NCI-H146 (cell line): ENCODE results near the gene MAP3K6.

Experiments
- DNase-seq: peaks from one replicate; lab custom pipeline; 2025; lab: John Stamatoyannopoulos, UW

Gene MAP3K6

GRCh38 chr1:27333717-27334279, 33.0 kb downstream of the MAP3K6 start:
- DNase-seq = no peak

GRCh38 chr1:27332536-27333281, 34.1 kb downstream of the MAP3K6 start:
- DNase-seq = no peak

- no peak for DNase-seq
Measured at GRCh38 chr1:27331922-27332321, 34.8 kb downstream of the MAP3K6 start.

GRCh38 chr1:27331426-27331825, 35.3 kb downstream of the MAP3K6 start:
- no peak for DNase-seq

- DNase-seq = no peak
Measured at GRCh38 chr1:27330786-27331185, 36.0 kb downstream of the MAP3K6 start.

GRCh38 chr1:27327964-27328363, 38.8 kb downstream of the MAP3K6 start:
- no peak for DNase-seq

GRCh38 chr1:27325286-27325685, 41.5 kb downstream of the MAP3K6 start:
- no peak for DNase-seq

- DNase-seq = no peak
Measured at GRCh38 chr1:27322569-27323240, 44.1 kb downstream of the MAP3K6 start.

- DNase-seq = peak; percentile 92
Measured at GRCh38 chr1:27321813-27322568, 44.8 kb downstream of the MAP3K6 start, which contains the start of gene TMEM222. TMEM222 (plus strand) TSS chr1:27322163; CDS start chr1:27322198, 35 bp downstream.

GRCh38 chr1:27318596-27318995, 48.2 kb downstream of the MAP3K6 start:
- DNase-seq = no peak

- no peak for DNase-seq
Measured at GRCh38 chr1:27318136-27318535, 48.6 kb downstream of the MAP3K6 start.

- no peak for DNase-seq
Measured at GRCh38 chr1:27316860-27317259, 49.9 kb downstream of the MAP3K6 start.

- no peak for DNase-seq
Measured at GRCh38 chr1:27314737-27315136, 52.0 kb downstream of the MAP3K6 start.

- DNase-seq = no peak
Measured at GRCh38 chr1:27314169-27314568, 52.6 kb downstream of the MAP3K6 start.

GRCh38 chr1:27307874-27308598, 58.7 kb downstream of the MAP3K6 start:
- no peak for DNase-seq

GRCh38 chr1:27306892-27307761, 59.6 kb downstream of the MAP3K6 start:
- no peak for DNase-seq

- DNase-seq = no peak
Measured at GRCh38 chr1:27306071-27306470, 60.7 kb downstream of the MAP3K6 start.
